NCI-H1694 treated with DMSO at 0.1 percent for 48 hours (cell line): ENCODE measurements around the gene RCSD1.
A peak's percentile ranks its signal among the peaks of the same experiment; 100 is the strongest.

ENCODE experiments used
- DNase-seq: peaks from one replicate; lab custom pipeline; 2025; lab: John Stamatoyannopoulos, UW

The RCSD1 gene

DNA sequence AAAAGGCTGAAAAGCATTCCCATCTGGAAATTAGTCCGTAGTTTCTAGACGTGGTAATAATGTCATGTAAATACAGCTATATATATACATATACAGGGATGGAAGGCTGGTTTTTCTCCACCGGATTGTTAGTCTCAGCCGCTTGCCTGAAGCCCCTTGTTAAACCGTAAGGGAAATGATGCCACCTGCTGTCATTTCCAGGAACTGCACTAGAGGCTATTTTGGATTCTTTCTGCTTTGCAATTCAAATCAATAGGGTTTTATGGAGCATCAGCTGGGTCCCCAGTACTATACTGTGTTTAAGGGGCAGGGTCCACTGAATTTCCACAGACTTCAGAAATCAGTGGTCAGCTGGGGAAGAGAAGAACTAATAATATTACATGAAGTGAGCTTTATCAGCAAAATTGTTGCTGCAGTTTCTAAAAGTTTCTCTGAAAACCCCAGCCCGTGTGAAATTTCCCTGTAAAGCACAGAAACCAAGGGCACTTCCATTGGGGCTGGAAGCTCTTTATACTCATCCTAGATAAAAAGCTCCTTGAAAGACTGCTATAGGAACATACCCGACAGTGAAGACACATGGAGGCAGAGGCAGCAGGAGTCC lies 58.0 kb downstream of the RCSD1 start:
- DNase-seq = peak; percentile 84

DNA sequence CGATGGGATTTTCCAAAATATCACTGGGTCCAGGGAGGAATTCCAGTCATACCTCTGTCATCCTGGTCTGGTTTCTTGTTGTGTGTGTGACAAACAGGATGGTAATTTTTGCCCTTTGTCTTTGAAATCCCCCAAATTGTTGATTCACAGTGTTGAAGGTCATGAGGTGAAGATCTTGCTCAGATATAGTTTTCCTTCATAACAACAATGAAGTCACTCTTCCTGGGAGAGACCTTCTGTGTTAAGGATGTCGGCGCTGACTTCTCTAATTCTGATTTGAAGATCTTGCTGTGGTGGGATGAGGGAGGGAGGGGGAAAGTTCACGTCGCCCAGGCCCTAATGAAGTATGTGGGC lies 59.5 kb downstream of the RCSD1 start:
- no peak for DNase-seq

- no peak for DNase-seq
These were observed 60.0 kb downstream of the RCSD1 start for GRCh38 chr1:167690053-167690452.

DNA sequence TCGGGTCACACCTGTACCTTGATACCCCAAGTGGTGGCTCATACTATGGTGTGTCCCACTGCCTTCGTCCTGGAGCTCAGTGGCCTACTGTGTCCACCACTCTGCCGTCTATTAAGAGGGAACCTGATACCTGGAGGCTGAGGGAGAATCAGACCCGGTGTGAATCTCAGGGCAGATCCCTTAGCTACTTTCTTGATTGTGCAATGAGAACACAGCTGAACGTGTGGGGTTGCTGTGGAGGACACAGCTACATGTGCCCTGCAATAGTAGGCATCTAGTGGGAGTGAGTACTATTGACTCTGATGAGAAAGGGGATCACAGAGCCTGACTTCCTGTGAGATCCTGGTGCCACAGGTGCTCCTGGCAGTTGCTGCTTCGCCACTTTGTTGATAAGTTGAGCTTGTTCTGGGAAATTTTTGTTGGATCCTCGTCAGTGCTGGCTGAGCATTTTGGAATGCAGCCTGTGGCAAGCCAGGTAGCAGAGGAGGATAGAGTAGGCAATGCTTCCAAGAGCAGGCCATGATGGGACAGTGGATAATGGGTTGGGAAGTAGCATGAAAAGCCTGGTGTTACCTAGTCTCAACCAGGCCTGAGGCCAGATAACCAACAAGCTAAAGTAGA lies 63.5 kb downstream of the RCSD1 start:
- DNase-seq = no peak

GRCh38 chr1:167694691-167695090 lies 64.7 kb downstream of the RCSD1 start:
- DNase-seq = no peak

DNA sequence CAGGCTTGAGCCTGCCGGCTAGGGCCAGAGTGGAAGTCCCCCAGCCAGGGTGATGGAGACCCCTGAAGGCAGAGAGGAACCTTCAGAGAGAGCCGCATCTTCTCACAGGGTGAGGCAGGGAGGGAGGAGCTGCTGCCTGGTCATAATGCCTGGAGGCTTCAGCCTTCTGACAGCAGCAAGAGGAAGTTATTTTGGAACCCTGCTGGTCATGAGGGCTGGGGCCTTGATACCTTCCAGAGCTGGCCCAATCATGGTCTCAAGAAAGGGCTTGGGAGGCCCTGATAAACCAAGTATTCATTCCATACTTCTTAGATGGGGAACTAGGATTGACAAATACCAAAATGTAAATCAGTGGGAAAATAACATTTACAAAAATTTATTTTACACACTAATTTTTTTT lies 65.1 kb downstream of the RCSD1 start:
- no peak for DNase-seq

DNA sequence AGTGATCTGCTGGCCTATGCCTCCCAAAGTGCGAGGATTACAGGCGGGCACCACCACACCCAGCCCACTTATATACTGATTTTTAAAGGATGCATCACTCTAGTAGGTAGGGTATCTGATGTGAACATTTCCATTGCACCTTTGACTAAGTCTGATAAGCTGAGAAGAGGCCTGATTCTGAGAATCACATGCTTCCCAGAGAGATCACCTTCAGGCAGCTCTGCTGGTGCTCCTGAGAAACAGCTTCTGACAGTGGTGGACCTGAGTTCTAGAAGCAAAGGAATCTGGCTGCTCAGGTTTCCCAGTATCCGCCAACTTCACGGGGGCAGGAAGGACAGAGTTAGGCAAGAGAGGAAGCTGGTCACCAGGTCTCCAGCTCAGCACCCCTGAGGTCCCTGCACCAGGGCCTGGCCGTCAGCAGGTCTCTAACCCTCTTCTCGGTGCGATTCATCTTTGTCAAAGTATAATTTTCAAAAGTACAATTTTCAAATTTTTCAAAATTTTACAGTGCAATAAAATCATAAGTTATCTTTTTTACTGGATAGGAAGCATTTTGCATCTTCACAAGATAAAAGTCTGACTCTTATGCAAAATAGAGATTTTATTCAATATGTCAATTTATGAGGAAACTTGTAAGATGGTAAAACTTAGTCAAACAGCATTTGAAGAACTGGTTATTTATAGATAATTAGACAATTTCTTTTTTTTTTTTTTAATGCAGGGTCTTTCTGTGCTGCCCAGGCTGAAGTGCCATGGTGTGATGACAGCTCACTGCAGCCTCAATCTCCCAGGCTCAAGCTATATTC lies 65.9 kb downstream of the RCSD1 start:
- no peak for DNase-seq

DNA sequence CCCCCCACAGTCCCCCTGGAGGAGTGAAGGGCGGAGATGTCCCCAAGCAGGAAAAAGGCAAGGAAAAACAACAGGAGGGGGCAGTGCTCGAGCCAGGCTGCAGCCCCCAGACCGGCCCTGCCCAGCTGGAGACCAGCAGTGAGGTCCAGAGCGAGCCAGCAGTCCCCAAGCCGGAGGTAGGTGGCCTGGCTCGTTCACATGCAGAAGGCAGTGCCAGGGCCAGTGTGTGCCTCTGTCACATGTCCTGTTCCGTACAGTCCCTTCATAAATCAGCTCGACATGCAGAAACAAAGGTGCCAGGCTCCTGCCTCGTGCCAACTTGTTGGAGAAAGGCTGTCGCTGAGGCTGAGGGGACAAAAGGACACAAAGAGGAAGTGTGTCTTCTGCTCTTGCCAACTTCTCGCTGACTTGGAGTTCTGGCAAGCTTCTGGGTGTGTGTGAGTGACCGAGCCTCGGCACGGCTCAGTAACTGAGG lies 67.7 kb downstream of the RCSD1 start:
- no peak for DNase-seq

DNA sequence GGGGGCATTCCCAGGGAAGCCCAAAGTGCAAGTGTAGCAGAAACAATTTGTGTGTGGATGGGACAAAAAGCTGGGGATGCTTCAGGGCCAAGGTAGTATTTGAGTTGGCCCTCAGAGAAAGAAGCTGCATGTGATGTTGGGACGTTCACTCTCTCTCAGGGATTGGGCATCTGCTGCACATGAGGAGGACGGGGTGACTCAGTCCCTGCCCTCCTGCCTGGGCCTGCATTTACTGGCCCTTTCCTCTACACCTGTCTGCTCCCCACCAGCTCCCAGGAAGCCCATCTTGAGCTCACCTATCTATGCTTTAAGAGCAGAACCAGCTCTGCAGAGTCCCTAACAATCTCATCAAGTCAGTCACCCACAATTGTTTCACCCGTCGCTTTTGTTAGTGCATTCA lies 68.3 kb downstream of the RCSD1 start:
- no peak for DNase-seq

DNA sequence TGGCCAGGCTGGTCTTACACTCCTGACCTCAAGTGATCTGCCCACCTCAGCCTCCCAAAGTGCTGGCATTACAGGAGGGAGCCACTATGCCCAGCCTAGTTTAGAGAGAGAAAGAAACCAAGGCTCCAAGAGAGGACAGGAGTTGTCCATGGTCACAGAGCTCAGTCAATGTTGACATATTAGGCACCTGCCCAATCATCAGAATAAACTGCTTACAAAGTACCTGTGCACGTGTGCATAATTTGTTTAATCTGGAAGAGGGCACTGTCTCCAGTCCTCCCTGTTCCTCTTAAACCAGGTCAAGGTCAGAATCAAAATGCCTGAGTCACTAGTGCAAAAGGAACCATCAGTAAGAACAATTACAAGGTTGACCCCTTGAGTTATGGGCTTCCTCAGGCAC lies 71.5 kb downstream of the RCSD1 start:
- DNase-seq = no peak

- DNase-seq = no peak
These were observed 73.5 kb downstream of the RCSD1 start for GRCh38 chr1:167703557-167703956.

- no peak for DNase-seq
These were observed 74.7 kb downstream of the RCSD1 start for GRCh38 chr1:167704715-167705114.

DNA sequence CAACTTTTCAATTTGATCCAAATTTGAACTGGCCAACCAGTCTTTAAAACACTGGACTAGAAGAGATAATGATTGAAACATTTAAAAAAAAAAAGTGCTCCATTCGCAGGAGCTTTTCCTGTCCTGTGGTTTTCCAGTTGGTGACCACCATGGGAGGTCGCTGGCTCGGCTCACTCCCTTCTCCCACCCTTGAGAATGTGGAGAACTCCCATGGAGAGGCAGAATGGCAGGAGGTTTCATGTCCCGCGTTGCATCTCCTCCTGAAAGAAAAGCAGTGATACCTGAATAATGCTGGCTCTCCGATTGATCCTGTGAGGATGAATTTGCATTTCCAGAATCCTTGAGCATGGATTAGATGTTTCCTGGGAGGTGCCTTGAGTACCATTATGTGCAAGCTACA lies 75.2 kb downstream of the RCSD1 start:
- DNase-seq = no peak

GRCh38 chr1:167706363-167706762 lies 76.3 kb downstream of the RCSD1 start:
- no peak for DNase-seq

DNA sequence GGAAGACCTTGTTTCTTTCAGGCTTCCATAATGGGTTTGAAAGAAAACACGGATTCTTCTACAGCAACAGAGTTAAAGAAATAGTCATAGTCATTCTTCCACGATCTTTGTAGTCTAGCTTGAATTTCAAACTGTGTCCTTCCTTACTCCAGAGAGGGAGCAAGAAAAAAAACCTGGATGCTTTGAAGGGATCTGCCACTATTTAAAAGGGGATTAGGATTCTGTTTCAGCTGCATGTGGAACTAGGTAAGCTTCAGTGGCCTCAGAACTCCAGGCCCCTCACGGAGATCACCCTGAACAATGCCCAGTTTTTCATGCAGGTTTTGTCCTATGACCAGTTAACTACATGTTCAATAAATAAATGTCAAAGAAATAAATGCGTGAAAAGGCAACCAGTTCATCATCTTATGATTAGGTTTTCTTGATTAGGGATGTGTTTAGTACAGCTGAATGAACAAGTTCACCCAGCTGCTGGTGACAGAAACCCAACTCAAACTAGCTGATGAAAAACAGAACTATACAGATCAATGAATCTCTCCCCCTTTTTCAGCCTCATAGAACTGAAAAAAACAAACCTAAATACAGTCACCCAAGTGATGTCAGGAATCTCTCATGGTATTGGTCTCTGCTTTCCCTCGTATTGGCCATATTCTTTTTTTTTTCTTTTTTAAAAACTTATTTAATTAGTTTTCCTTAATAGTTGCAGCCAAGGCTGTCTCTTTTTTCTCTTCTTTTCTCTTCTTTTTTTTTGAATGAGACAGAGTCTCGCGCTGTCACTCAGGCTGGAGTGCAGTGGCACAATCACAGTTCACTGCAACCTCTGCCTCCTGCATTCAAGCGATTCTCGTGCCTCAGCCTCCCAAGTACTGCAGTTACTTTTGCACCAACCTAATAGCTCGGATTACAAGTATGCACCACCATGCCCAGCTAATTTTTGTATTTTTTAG lies 77.2 kb downstream of the RCSD1 start:
- no peak for DNase-seq

DNA sequence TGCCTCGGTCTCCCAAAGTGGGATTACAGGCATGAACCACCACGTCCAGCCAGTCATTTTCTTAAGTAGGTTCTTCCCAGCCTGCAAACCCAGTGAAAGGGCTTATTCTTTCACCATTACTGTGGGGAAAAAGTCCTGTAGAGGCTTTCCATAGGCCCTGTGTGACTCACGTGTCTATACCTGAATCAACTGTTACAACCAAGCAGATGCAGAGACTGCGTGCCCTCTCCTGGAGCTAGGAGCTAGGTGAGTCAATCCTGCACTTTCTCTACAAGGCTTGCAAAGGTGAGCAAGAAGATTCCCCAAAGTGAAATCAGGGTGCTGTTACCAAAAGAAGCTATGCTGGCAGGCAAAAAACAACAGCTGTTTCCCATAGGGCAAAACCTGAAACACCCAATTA lies 77.9 kb downstream of the RCSD1 start:
- no peak for DNase-seq

- DNase-seq = no peak
These were observed 78.9 kb downstream of the RCSD1 start for GRCh38 chr1:167708940-167709389.

- DNase-seq = no peak
These were observed 80.8 kb downstream of the RCSD1 start for GRCh38 chr1:167710836-167711235.

- no peak for DNase-seq
These were observed 81.8 kb downstream of the RCSD1 start for GRCh38 chr1:167711797-167712196.

GRCh38 chr1:167713330-167714081 lies 83.5 kb downstream of the RCSD1 start:
- DNase-seq = no peak

DNA sequence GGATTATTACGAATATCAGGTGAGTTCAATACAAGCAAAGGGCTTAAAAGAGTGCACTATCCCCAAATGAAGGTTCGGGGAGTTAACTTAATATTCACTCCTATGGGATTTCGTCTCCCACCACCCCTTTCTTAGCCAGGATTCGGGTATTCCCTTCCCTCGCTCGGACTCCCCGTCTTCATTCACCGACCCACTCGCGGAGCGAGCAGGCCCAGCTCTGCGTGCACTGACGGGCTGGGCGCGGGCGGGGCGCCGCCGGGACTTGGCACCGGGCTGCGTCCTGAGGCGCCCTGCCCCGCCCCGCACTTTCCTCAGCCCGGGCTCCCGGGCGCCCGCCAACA lies 84.0 kb downstream of the RCSD1 start:
- no peak for DNase-seq
